ENCODE data around the gene PWWP2A.
"Not testable (repeated sequence)": the region's sequence is repeated elsewhere in the genome, so short reads cannot be mapped to it uniquely, and the experiment has no call there.

PWWP2A gene

DNA sequence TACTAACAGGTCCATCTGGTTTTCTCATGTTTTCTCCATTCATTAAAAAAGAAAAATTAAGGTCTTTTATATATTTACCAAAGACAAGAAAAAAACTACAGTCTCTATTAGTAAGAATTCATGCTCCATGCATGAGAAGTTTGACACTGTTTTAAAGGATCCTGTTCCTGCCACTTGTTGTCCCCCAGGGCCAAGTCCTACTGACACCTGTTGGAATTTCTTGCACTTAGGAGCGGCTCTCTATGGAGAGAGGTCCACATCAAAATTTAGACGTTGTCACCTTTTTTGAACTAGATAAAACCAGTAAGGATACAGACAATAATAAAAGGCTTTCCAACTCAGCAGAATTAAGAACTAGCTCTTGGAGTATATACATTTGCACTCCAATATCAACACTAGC, 42.3 kb downstream of the PWWP2A start:
- DNase-seq (ENCODE audit: low read depth in 2 of 2): no peak

DNA sequence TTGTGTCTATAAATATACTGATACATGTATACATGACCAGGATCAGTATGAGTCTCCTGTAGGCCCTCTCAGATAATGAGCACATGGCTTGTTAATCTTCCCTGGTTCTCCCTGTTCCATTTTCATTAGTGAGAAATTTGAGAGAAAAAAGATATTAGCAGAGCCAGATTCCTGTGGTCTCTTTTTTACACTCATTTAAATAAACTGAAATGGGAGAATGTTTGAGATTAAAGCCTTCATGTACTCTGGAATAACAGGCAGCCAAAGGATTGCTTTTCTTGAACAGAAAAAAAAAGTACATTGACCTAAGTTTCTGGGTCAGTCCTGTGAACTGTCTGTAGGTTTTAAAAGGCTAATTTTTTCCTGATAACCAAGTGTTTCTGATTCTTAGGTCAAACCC, 44.2 kb downstream of the PWWP2A start:
- DNase-seq (ENCODE audit: low read depth in 2 of 2): no peak

DNA sequence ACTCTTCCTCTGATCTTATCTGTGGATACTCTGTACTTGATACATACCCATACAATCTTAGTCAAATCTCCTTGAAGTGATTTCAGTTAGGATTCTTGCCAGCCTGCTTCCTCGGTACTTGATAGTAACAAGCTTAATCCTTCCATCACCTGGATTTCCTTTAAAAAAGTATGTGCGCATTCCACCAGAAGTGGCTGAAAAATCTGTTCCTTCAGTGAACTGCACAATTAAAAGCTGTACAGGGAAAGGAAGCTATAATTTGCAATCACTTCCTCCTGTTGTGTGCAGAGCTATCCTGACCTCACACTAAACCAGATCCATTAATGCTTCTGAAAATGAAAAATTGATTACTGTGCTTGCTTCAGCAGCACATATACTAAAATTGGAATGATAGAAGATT, 47.3 kb downstream of the PWWP2A start:
- no peak for DNase-seq (ENCODE audit: low read depth in 2 of 2)

DNA sequence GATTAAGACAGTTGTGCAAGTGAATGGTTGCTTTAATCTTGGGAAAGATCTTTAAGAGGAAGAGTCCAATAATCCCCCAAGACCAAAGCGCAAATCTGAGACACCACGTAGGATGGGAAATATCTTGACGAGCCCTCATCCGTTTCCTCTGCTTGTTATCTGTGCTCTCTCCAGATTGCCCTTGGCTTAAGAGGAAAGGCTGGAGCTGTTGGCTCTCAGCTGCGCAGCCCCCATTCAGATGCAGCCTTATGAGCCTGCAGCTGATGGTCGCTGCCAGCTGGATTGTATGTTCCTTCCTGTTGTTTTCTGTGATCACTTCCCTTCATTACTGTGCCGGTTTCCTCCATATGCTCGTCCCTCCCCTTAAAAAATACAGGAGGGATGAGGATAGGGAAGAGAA, 47.7 kb downstream of the PWWP2A start:
- no peak for DNase-seq (ENCODE audit: low read depth in 2 of 2)

DNA sequence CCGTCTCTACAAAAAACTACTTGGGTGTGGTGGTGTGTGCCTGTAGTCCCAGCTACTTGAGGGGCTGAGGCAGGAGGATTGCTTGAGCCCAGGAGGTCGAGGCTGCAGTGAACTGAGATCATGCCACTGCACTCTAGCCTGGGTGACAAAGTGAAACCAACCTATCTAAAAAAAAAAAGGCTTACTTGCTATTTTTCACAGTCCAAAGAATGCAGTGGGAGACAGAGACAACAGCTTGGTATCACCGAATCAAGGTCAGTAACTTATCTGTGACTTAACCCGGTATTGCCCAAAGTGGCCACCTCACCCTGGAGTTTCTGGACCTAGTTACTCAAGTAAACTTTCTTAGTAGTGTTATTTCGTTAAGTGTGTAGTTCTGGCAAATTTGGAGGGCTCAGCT, 50.1 kb downstream of the PWWP2A start:
- DNase-seq (ENCODE audit: low read depth in 2 of 2): not testable (repeated sequence)

DNA sequence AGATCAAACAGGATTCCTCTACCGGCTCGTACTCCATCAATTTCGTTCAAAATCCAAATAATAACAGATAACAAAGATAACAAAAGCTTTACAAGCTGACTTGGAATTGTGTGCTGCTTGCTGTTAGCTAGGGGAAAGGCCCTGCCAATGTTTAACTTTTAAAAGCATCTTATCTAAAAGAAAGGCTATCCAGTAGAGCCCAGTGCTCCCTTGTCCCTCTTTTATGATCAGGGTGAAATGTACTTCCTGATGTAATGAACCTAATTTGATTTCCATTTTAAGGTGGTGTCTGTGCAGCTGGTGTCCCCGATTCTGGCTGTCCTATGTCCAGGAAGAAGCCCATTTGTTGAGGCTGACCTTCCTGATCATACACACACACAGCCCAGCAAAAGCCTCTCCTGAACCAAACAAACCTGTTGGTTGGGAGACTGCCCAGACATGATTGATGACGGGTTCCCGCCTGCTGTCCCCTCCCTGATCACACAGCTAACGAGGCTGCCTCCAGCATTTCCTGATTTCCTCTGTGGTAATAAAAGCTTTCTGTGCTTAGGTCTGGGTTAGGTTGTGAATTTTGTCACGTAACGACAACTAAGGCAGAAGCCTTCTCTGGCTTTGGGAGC, 54.1 kb downstream of the PWWP2A start:
- DNase-seq (ENCODE audit: low read depth in 2 of 2): no peak

DNA sequence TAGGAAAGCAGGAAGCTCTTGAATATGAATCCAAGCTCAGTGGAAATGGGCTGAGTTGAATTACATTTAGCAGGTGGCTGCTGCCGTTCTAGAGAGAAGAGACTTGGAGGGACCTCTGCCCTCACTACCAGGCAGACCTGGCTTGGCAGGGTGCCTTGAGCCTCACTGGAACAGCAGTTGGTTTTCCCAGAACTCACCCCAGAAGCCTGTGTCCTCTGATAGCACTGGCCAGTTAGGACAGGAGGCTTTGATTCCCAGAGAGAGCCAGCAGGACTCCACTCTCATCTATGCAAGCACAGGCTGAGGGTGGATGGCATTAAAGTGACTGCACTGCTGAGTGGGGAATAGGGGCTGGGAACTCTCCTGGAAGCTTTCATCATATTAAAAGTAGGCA, 54.8 kb downstream of the PWWP2A start:
- DNase-seq (ENCODE audit: low read depth in 2 of 2): no peak

DNA sequence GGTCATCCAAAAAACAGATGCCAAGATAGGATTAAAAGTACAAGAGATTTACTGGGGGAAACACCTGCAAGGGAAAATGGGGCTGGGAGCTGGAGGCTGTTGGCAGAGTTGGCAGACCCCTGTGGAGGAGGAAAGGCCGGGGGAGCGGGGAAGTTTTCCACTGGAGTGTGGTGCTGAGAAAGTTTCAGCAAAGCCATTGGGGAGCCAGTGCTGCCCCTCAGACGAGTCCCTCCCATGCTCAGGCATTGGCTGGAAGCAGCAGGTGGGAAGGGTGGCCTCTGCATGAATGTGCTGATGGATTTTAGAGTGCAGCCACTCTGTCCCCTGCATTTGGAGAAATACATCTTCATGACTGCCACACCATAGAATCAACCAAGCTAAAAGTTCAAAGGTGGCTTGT, 57.5 kb downstream of the PWWP2A start:
- no peak for DNase-seq (ENCODE audit: low read depth in 2 of 2)

DNA sequence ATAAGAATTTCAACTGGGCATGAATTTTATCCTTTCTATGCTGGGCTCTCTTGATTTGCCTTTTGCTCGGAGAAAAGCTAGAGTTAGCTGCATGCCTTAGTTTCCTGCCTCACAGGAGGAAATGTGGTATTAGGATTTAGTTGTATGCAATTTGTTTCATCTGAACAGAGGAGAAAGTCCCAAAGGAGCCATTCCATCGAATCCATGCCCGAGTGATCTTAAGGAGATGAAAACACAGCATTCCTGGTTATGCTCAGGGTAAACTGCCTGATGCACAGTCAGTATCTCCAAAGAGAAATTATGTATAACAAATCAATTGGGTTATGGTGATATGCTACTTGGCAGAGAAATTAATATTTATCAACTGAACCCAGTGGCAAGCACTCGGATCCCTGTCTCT, 59.2 kb downstream of the PWWP2A start:
- DNase-seq (ENCODE audit: low read depth in 2 of 2): no peak

DNA sequence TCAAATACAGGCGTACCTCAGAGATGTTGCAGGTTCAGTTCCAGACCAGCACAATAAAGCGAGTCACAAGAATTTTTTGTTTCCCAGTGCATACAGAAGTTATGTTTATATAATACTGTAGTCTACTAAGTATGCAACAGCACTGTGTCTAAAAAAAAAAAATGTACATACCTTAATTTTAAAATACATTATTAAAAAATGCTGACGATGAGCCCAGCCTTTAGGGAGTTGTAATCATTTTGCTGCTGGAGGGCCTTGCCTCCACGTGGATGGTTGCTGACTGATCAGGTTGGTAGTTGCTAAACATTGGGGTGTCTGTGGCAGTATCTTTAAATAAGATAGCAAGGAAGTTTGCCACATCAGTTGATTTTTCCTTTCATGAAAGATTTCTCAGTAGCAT, 62.0 kb downstream of the PWWP2A start:
- DNase-seq (ENCODE audit: low read depth in 2 of 2): no peak

DNA sequence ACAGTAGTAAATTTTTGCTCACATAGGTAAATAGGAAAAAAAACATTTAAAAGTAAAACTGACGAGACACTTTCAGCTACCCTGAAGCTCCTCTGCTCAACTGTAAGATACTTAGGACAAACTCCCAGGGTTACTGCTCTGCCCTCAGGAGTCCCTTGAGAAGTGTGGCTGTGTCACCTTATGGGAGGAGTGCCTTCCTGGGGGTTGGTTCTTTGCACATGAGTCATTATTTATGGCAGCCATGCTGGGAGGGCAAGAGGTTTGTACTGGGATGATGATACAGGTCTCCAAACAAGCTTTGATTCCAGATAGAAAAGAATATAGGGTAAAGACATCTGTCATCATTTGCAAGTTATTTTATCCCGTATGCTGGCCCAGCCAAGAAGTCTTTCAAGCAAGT, 64.4 kb downstream of the PWWP2A start:
- DNase-seq (ENCODE audit: low read depth in 2 of 2): no peak

DNA sequence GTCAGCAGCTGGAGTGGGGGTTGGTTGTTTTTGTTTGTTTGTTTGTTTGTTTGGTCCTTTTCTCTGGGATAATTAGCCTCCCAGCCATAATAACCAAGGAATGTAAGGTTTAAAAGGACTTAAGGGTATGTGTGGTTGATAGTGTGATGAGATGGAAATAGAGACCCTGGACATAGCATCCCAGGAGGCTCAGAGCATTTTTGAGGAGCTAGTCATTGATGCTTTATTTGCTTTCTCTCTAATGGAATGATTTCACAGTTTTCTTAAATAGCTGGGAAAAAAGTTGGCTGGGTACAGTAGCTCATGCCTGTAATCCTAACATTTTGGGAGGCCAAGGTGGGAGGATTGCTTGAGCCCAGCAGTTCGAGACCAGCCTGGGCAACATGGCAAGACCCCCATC, 65.2 kb downstream of the PWWP2A start:
- no peak for DNase-seq (ENCODE audit: low read depth in 2 of 2)

DNA sequence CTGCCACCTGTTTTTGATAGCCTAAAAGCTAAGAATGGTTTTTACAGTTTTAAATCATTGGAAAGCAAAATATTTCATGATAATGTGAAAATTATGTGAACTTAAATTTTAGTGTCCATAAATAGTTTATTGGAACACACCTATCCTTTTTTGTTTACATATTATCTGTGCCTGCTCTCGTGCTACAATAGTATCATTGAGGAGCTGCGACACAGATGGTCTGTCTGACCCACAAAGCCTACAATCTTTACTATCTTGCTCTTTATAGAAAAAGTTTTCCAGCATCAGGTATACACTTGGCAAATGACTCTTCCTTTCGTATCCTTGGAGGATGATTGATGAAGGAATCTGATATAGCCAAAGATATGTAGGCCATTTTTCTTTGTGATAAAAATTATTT, 70.2 kb downstream of the PWWP2A start:
- no peak for DNase-seq (ENCODE audit: low read depth in 2 of 2)

DNA sequence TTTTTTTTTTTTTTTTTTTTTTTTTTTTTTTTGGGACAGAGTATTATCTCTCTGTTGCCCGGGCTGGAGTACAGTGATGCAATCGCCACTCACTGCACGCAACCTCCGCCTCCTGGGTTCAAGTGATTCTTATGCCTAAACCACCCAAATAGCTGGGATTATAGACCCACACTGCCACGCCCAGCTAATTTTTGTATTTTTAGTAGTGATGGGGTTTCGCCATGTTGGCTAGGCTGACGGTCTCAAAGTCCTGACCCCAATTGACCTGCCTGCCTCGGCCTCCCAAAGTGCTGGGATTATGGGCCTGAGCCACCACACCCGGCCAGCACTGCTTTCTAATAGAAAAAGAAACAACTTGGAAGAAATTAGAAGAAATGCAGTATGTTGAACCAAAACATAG, 71.1 kb downstream of the PWWP2A start:
- no peak for DNase-seq (ENCODE audit: low read depth in 2 of 2)

DNA sequence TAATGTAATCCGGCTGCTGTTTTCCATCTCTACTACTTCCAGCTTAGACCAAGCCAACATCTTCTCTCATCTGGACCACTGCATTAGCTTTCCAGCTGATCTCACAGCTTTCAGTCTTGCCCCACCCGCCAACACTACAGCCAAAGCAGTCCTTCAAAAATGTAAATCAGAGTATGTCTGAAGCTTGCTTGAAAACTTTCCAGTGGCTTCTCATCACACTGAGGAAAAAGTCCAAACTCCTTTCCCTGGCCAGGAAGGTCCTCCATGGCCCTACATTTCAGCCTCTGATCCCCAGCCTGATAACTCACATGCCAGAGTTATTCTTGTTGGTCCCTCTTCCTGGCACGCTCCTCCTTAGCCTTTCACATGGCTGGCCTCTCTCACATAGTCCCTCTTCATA, 71.8 kb downstream of the PWWP2A start:
- DNase-seq (ENCODE audit: low read depth in 2 of 2): no peak

DNA sequence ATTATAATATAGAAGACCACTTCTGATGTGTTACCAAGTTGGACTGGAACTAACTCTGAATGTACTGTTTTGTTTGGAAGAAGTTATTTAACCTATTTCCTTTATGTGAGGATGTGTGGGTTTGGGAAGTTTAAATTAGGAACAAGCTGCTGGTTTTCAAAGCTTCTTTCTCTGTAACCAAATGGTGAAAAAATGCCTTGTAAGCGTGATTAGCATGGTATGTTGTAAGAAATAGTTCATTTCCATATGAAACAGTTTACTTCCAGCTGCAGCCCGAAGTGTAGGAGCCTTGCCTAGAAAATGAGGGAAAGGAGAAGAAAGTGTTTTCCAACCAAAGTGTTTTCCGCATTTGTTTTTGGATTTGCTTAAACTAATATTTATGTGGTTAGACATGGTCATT, 74.3 kb downstream of the PWWP2A start:
- no peak for DNase-seq (ENCODE audit: low read depth in 2 of 2)

DNA sequence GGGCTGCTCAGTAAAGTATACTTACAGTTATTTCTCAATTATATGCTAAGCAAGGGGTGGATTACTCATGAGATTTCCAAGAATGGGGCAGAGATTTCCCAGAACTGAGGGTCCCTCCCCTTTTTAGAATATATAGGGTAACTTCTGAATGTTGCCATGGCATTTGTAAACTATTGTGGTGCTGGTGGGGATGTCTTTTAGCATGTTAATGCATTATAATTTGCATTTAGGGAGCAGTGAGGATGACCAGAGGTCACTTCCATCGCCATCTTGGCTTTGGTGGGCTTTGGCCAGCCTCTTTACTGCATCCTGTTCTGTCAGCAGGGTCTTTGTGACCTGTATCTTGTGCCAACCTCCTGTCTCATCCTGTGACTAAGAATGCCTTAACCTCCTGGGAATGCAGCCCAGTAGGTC, 74.9 kb downstream of the PWWP2A start:
- DNase-seq (ENCODE audit: low read depth in 2 of 2): no peak

DNA sequence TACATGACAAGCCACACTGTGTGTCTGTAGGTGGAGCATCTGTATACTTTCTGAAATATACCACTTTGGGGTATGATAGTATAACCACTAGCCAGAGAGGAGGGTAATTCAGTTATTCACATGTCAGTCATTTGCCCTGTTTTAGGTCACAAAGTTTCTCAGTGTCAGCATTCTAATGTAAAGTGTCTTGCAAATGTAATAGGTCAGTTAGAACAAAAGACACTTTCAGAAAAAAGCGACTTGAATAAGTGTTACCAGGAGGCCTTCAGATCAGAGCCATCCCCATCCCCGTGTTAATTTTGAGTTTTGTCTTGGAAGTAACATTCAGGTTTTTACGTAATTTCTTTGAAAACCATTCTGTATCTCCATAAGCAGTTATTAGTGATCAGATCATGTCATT, 76.6 kb downstream of the PWWP2A start:
- DNase-seq (ENCODE audit: low read depth in 2 of 2): no peak
